ENCODE measurements around the gene FGFR3.

FGFR3 gene

DNA sequence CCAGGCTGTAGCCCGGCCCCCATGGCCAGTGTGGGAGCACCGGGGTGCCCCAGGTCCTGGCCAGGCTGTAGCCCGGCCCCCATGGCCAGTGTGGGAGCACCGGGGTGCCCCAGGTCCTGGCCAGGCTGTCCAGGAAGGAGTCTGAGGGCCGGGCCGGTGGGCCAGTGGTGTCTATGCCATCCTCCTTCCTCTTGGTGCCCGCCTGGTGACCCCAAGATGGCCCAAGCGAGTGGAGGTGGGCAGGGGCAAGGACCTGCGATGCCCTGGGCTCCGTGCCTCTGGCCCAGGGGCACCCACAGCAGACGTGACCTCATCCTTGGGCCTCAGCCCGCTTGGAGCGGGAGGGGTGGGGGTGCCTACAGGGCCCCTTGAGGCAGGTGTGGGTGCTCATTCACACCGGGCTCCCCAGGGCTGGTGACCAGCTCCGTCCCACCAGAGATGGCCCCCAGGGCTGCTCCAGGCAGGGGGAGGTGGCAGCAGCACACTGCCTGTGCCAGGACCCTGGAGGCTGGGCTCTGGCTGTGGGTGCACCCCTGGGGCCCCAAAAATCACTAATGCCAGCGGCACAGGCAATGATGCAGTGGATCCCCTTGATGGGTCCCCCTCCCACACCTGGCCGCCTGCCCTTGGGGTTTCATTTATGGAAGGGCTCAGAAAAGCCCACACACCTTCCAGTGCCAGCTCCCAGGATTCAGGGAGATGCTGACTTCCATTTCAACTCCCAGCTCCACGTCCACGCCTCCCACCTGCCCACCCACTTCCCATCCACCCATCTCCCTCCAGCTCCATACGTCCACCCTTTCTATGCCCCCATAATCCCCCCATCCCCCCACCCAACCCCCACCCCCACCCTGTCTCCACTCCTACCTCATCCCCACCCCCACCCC lies 36.0 kb upstream of the FGFR3 start:
- no peak for DNase-seq

DNA sequence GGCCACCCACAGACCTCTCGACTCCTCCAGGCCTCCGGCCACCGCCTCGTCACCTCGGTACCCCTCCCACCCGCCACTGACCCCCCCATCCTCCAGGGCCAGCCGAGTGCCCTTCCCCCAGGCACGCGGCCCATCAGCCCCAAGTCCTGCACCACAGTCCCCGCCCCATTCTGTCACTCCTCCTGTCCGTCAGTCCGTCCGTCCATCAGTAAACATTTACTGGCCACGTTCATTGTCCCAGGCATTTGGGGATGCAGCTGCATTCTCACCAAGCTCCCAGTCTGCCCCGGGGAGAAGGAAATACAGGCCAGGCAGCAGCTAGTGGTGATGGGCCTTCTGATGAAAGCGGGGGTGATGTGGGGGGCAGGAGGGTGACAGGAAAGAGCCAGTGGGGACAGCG lies 35.3 kb upstream of the FGFR3 start:
- DNase-seq = no peak

DNA sequence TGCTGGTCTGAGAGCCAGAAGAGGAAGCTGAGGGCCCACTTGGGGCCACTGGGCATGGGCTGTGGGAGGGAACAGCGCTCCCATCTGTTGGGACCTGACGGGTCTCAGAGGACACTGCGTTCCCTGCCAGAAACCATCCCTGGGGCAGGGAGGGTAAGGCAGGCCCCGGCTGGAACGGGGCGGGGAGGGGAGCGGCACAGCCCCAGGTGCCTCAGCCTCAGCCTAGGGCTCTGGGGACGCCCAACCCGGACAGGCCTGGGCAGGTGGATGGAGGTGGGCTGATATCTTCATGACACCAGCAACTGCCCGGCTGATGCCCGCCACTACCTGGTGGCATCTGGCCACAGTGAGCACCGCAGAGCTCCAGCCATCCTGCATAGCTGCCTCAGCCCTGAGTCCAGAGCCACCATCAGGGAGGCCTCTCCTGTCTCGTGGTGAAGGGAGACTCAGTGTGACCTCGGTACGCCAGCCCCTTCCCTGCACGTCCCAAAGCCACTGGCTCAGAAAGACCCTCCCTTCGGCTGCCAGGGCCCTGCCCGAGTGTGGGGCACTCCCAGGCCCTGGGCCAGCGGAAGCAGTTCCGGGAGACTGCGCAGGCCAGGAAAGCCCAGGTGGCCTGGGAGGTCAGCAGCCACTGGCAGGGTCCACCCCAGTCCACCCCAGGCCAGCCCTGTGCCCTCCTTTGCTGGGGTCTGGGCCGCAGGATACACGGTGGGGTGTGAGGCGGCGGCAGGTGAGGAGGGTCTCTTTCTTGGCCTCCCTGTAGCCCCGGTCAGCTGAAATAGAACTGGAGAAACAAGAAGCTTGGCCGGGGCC lies 34.6 kb upstream of the FGFR3 start:
- no peak for DNase-seq

DNA sequence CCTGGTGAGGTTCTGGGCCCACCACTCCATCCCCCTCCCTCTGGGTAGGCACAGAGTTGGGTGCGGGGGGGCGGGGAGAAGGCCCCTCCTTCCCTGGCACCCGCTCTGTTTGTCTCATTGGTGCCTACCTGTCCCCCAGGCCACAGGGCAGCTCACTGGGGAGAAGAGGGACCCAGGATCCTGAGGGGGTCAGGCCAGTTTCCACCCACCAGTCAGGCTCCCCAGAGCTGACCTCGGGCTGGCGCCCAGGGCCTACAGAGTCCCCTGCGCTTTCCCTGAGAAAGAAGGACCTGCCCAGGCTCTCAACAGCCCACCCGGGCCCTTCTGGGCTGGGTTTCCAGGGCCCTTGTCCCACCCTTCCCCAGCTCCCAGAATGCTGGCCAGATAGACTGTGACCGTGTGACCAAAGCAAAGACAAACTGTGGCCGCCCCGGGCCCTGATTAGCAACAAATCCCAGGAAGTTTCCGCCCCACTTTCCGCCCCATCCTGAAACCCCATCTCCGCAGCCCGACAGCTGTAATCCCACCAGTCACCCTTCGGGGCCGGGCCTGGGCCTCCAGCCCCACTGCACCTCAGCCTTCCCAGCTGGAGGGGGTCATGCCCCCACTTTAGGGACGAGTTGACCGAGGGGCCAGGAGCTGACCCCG lies 33.8 kb upstream of the FGFR3 start:
- no peak for DNase-seq

DNA sequence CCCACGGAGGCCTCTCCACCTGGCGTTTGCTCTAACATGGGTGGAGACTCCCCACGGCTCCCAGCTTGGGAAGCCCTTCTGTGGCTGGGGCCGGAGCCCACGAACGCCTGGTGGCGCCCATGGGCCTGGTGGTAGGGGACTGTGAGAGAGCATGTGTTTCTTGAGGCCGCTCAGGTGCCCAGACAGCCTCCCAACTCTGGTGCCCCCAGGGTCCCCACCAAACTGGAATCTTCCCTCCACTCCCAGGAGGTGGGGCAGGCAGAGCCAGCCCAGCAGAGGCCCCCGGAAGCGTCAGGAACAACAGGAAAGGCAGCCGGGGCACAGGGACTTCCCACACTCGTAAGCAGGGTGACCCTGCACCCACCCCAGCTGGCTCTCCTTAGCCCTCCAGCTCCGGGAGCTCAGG lies 33.3 kb upstream of the FGFR3 start:
- DNase-seq = no peak

DNA sequence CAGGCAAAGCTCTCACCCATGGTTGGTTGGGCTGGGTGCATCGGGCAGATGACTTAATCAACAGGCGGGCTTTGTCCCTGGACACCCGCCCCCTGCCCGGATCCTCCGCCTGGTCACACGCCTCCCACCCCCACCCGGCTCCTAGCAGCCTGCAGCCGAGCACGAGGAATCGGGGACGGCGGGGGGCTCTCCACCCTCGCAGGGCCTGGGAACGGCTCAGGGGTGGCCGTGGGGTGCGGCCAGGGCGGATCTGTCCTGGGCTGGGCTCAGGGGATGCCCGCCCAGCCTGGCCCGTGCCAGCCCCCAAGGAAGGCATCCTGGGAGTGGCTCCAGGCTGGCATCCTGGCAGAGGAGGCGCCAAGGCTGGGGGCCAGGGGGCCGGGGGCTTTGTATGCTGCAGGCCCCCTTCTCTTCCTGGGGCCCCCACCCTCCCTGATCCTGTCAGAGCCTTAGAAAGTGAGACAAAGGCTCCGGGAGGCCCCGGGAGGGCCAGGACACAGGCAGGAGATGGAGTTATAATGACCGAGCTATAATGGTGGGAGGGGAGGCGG lies 32.5 kb upstream of the FGFR3 start:
- DNase-seq = no peak

DNA sequence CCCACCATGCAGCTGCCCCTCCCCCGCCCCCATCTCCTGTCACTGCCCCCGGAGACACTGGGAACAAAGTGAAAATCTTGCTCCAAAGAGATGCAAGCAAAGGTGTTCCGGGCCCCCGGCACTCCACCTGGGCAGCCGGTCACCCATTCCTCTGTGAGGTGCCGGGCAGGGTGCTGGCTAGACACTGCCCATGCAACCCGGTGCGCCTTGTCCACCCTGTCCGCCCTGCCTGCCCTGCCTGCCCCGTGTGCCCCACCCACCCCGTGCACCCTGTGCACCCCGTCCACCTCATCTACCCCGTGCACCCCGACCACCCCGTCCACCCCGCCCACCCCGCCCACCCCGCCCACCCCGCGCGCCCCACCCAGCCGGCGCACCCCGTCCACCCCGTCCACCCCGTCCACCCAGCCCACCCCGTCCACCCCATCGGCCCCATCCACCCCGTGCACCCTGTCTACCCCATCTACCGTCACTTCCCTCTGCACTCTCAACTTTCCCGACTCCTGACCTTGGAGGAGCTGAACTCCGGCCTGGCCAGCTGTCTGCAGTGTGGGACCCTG lies 31.9 kb upstream of the FGFR3 start:
- no peak for DNase-seq

DNA sequence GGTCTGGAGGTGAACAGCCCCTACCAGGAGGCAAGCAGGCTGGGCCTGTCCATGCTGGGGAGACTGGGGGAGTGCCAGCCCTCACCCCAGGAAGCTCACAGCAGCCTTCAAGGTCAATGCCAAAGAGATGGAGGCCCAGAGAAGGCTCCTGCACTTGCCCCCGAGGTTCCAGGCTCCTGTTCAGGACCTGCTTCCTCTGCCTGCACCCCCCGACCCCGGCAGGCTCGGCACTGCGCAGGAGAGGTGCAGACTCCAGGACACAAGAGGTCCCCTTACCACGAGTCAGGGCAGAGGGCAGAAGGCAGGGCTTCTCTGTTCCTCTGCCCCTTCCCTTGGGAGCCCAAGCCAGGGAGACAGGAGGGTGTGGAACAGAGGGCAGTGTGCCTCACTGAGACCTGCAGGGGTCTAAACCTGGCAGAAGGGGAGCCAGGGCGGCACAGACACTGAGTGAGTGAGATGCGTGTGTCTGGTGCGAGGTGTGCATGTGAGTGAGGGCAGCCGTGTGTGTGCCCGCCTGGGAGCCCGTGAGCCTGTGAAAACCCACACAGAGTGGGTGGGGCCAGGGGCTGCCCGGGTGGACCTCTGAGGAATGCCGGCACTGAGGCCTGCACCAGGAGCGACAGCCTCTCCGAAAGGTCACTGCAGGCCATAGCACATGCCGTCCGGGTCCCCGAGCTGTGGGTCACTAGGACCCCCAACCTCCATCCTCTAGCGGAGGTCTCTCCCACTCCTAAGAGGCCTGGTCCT lies 30.7 kb upstream of the FGFR3 start:
- DNase-seq = no peak

DNA sequence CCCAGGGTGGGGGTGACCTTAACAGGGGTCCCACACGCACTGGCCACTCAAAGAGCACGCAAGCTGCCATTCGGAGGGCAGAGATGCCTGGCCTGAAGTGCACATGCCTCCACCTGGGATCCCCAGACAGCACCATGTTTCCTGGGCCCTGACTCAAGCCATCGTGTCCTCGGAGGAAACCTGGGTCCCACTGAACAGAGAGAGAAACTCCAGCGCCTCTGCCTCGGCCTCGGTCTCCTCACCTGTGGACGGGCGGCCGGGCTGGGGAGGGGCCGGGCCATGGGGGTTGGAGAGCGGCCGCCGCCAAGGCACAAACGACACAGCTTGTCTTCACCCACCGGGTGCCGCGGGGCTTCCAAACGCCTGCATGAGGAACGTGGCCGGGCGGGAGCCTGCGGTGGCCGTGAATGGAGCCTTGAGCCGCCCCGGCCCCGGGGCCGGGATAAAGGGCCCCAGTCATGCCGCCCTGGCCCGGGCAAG lies 30.0 kb upstream of the FGFR3 start:
- no peak for DNase-seq

DNA sequence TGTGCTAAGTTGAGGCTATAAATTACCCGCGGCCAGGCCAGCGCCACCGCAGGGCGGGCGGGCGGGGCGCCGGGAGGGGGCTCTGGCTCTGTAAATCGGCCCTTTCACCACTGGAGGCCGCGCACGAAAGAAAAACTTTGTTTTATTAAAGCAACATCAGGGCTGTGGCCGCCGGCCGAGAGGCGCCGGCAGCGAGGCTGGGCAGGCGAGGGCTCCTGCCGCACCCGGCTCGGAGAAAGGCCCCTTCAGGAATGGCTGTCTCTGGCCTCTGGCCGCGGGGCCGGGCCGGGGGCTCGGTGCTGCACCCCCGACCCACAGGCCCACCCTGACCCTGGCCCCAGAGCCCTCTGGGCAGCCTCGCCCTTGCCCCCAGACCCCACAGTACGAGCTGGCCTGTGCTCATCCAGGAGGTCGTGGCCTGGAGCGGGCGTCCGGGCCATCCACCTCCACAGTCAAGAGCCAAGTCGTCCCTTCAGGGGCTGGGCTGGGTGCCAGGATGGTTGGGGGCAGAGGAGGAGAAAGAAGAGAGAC lies 29.5 kb upstream of the FGFR3 start:
- no peak for DNase-seq

DNA sequence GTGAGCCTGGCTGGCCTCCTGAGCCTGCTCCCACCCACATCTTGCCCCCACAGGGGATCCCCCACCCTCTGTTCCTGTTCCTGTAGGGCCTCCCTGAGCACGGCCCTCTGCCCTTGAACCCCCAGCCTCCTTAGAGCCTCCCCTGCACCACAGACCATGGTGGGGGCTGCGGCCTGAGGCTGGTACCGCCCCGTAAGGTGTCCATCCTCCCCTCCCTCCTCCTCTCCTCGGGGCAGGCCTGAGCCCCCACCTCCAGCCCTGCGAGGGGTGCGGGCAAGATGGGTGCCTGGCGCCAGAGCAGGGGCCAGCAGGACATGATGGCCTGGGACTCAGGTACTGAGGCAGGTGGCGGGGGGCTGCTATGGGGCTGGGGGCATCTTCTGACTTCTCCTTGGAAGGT lies 28.4 kb upstream of the FGFR3 start:
- DNase-seq = no peak

DNA sequence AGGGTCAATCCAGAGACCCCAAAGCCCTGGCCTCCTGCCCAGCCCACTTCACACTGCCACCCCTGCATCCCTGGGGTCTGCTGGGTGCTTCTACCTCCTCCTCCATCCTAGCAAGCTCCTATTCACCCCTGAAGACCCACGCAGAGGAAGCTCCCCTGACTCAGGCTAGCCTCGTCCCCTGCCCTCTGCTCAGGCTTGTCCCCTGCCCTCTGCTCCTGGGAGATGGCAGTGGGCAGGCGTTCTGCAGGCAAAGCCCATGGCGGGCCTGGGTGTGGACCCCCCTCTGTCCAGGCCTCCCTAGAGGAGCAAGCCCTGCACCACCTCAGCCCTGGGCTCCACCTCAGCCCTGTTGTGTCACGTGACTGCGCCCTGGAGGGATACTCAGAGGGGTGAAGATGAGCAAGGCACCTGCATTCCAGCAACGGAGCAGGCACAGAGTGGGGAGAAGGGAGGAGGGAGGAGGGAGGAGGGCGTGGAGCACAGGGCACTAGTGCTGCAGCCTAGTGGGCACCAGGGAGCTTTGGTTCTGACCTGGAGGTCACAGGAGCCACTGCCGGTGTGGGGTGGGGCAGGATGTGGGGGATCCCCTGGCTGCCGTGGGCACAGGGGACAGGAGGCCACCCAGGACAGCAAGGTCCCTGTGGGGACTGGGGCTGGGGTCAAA lies 27.6 kb upstream of the FGFR3 start:
- DNase-seq = no peak

DNA sequence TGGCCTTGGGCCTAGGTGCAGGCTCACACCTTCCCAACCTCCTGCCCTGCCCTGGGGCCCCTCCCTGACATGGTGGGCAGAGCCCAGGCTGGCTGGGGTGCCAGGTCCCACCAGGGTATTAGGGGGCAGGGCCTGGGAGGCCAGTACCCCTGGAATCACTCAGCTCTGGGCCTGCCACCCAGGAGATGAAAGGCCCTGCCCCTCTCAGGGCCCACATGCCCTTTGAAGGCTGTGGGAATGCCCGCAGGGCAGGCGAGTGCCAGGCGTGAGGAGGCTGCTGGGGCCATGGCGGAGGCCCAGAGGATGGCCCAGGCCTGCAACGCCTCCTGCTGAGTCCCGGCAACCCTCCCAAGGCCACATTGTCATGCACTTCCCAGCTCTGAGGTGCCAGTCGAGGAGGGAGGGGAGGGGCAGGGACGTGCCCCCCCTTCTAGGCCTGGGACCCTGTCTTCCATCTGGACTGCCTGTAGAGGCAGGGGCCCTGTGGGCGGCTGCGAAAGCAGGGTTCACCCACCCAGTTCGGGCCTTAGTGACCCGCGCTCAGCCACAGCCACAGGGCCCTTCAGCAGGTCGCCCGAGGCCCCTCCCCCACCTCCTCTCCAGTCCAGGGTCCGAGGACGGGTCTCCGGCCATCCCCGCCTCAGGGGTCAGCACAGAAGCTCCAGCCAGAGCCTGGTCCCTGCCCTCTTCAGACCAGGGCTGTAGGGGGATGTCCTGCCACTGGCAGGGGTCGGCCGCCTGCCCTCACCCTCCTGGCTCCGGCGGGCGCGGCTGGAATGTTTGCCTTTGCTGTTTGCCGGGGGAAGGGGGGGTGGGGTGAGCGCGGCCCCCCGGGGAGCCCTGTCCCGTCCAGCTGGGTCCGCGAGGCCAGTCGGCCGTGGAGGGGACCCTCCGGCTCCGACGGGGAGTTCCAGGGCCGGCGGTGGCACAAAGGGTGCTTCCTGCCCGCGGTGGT lies 26.7 kb upstream of the FGFR3 start:
- no peak for DNase-seq

DNA sequence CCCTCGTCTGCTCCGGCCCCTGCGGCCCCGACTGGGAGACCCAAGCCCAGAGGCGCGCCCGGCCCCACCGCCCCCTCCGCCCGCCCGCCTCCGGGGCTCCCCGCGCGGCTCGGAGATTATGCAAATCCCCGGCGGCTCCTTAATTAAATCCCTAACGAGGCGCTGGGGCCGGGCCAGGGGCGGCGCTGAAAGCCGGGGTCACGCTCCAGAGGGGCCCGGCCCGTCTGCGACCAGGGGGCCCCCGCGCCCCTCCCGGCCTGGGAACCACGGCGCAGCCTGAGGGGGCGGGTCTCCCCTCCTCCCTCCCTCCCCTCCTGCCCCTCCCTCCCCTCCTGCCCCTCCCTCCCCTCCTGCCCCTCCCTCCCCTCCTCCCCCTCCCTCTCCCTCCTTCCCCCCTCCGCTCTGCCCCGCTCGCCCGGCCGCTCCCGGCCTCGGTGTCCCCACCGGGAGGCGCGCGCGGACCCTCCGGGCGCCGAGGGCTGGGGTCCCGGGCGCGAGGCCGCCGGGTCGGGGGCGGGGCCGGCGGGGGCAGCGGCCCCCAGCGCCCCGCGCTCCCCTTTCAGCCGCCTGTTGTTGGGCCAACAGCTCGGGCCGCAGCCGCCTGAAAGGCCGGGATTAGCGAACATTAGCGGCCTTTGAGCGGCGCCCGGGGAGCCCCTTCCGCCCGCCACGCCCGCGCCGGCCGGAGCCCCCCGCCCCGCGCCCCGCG lies 25.9 kb upstream of the FGFR3 start:
- no peak for DNase-seq

DNA sequence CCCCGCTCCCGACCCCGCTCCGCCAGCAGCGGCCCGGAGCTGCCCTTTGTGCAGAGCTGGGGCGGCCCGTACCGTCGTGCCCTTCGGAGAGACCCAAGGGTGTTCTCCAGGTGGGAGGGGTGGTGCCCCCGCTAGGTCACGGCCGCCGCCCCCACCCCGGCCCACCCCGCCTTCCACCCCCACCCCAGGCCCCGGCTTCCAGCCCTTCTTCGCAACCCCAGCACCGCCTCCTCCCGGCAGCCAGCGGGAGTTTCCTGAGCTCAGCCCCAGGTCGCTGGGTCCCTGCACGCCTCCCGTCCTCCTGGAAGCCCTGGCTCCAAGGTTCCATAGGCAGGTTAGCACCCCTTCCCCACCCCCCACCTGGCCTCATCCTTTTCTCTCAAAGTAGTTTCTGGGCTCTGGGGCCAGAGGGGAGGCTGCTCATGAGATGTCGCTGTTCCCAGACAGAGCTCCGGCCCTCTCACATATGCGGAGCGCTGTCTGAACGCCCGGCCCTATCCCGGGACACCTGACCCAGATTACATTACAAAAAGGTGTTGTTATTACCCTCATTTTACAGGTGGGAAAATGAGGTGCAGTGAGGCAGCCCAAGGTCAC lies 25.2 kb upstream of the FGFR3 start:
- no peak for DNase-seq

DNA sequence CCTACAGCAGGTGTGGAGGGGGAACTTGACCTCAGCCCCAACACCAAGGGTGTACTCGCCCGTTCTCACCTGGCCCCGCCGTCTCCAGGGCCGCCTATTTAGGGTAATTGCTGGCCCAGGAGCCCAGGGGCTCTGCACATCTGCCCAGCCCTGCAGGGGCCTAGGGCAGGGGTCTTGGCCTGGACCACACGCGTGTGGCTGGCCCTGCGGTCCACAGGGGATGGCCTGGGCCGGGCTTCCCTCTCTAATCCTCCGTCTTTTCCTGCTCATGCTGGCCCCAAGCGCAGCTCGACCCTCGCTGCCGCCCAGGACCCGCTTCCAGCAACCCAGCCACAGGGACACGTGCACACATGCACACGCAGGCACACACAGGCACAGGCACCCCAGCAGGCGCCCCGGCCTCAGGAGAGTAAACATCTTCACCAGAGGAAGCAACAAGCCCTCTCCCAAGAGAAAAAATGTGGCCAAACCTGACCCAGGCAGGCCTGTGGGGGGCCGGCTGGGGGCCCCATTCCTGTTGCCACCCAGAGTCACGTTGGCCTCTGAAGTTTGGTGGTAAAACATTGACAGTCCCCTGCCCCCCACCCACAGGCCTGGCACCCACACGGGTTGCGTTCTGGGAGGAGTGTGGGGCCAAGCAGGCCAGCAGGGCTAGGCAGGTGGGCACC lies 24.6 kb upstream of the FGFR3 start:
- no peak for DNase-seq

DNA sequence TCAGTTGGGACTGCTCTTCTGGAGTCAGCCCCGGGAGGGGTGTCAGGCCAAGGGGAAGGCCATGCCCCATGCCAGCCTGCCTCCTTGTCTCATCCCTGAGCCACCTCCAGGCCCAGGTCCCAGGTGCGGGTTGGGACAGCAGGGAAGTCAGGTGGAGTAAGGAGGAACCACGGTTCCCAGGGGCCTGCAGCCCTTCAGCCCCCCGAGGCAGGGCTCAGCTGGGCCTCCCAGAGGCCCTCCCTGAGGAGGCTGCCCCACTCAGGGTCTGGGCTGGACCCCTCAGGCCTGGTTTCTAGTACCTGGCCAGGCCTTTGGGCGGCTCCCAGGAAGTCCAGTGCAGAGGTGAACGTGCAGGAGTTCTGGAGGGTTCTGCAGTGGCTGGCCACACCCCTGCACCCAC lies 23.4 kb upstream of the FGFR3 start:
- no peak for DNase-seq

DNA sequence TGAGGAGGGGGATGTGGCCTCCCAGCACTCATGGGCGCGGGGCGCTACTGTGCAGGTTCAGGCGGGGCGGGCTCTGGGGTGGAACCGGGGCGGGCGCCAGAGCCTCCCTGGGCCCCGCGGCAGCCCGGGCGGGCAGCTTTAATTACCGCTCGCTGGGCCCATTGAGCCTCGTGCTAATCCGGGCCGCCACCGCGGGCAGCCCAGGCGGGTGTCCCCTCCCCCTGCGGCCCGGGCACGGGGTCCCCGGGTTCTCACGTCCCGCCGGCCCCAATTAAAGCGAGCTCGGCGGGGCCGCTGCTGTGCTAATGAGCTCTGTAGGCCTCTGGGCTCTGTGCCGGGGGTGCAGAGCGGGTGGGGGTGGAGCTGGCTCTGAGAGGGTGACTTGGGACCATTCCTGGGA lies 22.8 kb upstream of the FGFR3 start:
- no peak for DNase-seq

All from HCEC 1CT (cell line).